Astrocyte (in vitro differentiated cells and primary cell): ENCODE data around the gene METTL14.

Experiments used
- CTCF ChIP-seq: IDR thresholded peaks from 2 replicates; pipeline ENCODE4 v1.5.1; 2011; ENCODE audit warnings: low read depth, mild to moderate bottlenecking, inconsistent platforms, low read length, moderate library complexity; ENCODE audit not compliant: insufficient read depth
- EZH2 ChIP-seq: IDR thresholded peaks from 2 replicates; pipeline ENCODE4 v1.6.1; 2012; ENCODE audit warnings: mild to moderate bottlenecking, low read length, inconsistent platforms; ENCODE audit not compliant: insufficient read depth

- TF ChIP-seq EZH2: no peak
- no peak for TF ChIP-seq CTCF
These were observed 17.9 kb downstream of the METTL14 start for GRCh38 chr4:118703118-118703517.
